Mucosa of rectum (tissue), 2 donors: ENCODE measurements around the gene GALP.
"Not testable (repeated sequence)": the region's sequence is repeated elsewhere in the genome, so short reads cannot be mapped to it uniquely, and the experiment has no call there.

Experiments used
- H3K27ac ChIP-seq, 2 donors: one replicate each; pipeline ENCODE4 v1.7.0; 2013; ENCODE audit warnings: inconsistent platforms in 2 of 2, low read depth in 2 of 2, low read length in 2 of 2
- H3K27me3 ChIP-seq, 2 donors: one replicate each; pipeline ENCODE4 v1.7.0; 2013; ENCODE audit warnings: low read length in 2 of 2; ENCODE audit not compliant: control insufficient read depth in 2 of 2, insufficient read depth in 2 of 2
- H3K36me3 ChIP-seq, 2 donors: one replicate each; pipeline ENCODE4 v1.7.0; 2013; ENCODE audit warnings: low read length in 2 of 2; ENCODE audit not compliant: control insufficient read depth in 2 of 2, insufficient read depth in 2 of 2
- H3K4me1 ChIP-seq, 2 donors: one replicate each; pipeline ENCODE4 v1.7.0; 2013; ENCODE audit warnings: low read length in 2 of 2, mild to moderate bottlenecking in 1 of 2; ENCODE audit not compliant: control insufficient read depth in 2 of 2, insufficient read depth in 2 of 2
- H3K4me3 ChIP-seq, 2 donors: one replicate each; pipeline ENCODE4 v1.7.0; 2013; ENCODE audit warnings: low read length in 2 of 2
- H3K9ac ChIP-seq, 2 donors: one replicate each; pipeline ENCODE4 v1.7.0; 2013; ENCODE audit warnings: low read length in 2 of 2, low read depth in 1 of 2, mild to moderate bottlenecking in 1 of 2
- H3K9me3 ChIP-seq, 2 donors: one replicate each; pipeline ENCODE4 v1.7.0; 2013; ENCODE audit warnings: low read length in 2 of 2; ENCODE audit not compliant: control insufficient read depth in 2 of 2
- donor health status: healthy.
- donor health status: Normal muscosa, but diverticular disease.

The GALP gene

DNA sequence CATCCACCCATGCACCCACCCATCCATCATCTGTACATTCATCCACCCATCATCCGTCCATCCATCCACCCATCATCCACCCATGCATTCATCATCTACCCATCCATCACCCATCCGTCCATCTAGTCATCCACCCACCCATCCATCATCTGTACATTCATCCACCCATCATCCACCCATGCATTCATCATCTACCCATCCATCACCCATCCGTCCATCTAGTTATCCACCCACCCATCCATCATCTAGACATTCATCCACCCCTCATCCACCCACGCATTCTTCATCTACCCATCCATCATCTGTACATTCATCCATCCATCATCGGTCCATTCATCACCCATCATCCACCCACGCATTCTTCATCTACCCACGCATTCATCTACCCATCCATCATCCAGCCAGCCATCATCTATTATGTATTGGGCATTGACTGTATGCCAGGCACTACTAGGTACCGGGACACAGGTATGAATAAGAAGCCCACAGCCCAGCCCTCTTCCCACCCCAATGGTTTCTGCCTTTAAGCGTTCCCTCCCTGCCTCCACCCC is 16.7 kb upstream of the GALP start:
- no peak overlapping the region for H3K27ac ChIP-seq
- peaks cover 4 to 10% of the 10 kb centered on the region in 2 donors for H3K4me1 ChIP-seq
- H3K36me3 ChIP-seq, result peaks cover 14 to 26% of the 10 kb centered on the region in 2 donors
- H3K9ac ChIP-seq, result no peak overlapping the region
- H3K27me3 ChIP-seq, result no peaks in the 10 kb centered on the region
- no peak overlapping the region for H3K4me3 ChIP-seq
- H3K9me3 ChIP-seq, result no peaks in the 10 kb centered on the region

GRCh38 chr19:56159622-56160271 is 16.1 kb upstream of the GALP start:
- Histone ChIP-seq H3K36me3 (peaks cover 14 to 22% of the 10 kb centered on the region in 2 donors), H3K27me3 (no peaks in the 10 kb centered on the region), H3K4me1 (peaks cover 4 to 10% of the 10 kb centered on the region in 2 donors), H3K4me3 (no peak overlapping the region), H3K9ac (no peak overlapping the region), H3K9me3 (no peaks in the 10 kb centered on the region), H3K27ac (no peak overlapping the region)

GRCh38 chr19:56161534-56161933 is 14.3 kb upstream of the GALP start:
- peaks cover 4 to 7% of the 10 kb centered on the region in 2 donors for H3K4me1 ChIP-seq
- no peak overlapping the region for H3K27ac ChIP-seq
- H3K36me3 ChIP-seq, result peaks cover 11 to 13% of the 10 kb centered on the region in 2 donors
- no peaks in the 10 kb centered on the region for H3K9me3 ChIP-seq
- no peak overlapping the region for H3K9ac ChIP-seq
- no peak overlapping the region for H3K4me3 ChIP-seq
- no peaks in the 10 kb centered on the region for H3K27me3 ChIP-seq

- H3K27ac ChIP-seq, result no peak overlapping the region
- no peaks in the 10 kb centered on the region for H3K9me3 ChIP-seq
- peaks cover 11 to 13% of the 10 kb centered on the region in 2 donors for H3K36me3 ChIP-seq
- no peaks in the 10 kb centered on the region for H3K27me3 ChIP-seq
- H3K4me3 ChIP-seq, result no peak overlapping the region
- no peaks in the 10 kb centered on the region for H3K4me1 ChIP-seq
- no peak overlapping the region for H3K9ac ChIP-seq
Measured at GRCh38 chr19:56162258-56162657, 13.6 kb upstream of the GALP start.

DNA sequence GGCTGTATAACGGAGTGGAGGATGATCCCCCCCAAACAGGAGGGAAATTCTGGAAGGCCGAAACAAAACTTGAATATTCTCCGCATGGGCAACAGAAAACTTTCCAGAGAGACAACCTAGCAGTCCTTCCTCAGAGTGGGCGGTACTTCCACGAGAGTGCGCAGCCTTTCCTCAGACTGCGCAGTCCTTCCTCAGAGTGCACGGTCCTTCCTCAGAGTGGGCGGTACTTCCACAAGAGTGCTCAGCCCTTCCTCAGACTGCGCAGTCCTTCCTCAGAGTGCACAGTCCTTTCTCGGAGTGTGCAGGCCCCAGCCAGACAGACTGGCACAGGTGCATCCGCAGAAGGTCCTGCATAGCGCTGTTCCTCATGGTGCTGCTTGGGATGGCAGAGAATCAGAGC is 12.7 kb upstream of the GALP start:
- no peak overlapping the region for H3K27ac ChIP-seq

DNA sequence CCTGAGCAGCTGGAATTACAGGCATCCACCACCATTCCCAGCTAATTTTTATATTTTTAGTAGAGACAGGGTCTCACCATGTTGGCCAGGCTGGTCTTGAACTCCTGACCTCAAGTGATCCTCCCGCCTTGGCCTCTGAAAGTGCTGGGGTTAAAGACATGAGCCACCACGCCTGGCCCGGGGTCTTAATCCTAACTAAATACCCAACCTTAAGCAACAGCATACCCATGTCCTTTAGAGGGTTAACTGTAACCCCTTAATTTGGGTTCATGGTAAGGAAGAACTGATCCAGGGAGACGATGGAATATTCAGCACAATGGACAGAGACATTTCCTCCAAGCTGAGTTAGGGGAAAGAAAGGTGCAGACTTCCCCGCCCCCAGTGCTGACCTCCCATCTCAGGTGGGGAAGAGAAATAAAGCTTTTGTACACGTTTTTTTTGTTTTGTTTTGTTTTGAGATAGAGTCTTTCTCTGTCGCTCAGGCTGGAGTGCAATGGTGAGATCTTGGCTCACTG is 8.7 kb upstream of the GALP start:
- no peak overlapping the region for H3K27ac ChIP-seq
- H3K4me1 ChIP-seq, result no peaks in the 10 kb centered on the region
- H3K9ac ChIP-seq, result no peak overlapping the region
- no peaks in the 10 kb centered on the region for H3K27me3 ChIP-seq
- H3K4me3 ChIP-seq, result no peak overlapping the region
- H3K9me3 ChIP-seq, result no peaks in the 10 kb centered on the region
- no peaks in the 10 kb centered on the region for H3K36me3 ChIP-seq

More for the DNA sequence above, 12.7 kb upstream of the GALP start:
- Histone ChIP-seq H3K9ac (no peak overlapping the region), H3K9me3 (no peaks in the 10 kb centered on the region), H3K27me3 (no peaks in the 10 kb centered on the region), H3K36me3 (peaks cover 11 to 13% of the 10 kb centered on the region in 2 donors), H3K4me1 (no peaks in the 10 kb centered on the region), H3K4me3 (no peak overlapping the region)

GRCh38 chr19:56170261-56170660 is 5.5 kb upstream of the GALP start:
- H3K27ac ChIP-seq, result no peak overlapping the region
- H3K27me3 ChIP-seq, result peaks cover 4 to 9% of the 10 kb centered on the region in 2 donors
- H3K36me3 ChIP-seq, result no peaks in the 10 kb centered on the region
- H3K9ac ChIP-seq, result no peak overlapping the region
- no peaks in the 10 kb centered on the region for H3K4me1 ChIP-seq
- no peaks in the 10 kb centered on the region for H3K9me3 ChIP-seq
- no peak overlapping the region for H3K4me3 ChIP-seq

DNA sequence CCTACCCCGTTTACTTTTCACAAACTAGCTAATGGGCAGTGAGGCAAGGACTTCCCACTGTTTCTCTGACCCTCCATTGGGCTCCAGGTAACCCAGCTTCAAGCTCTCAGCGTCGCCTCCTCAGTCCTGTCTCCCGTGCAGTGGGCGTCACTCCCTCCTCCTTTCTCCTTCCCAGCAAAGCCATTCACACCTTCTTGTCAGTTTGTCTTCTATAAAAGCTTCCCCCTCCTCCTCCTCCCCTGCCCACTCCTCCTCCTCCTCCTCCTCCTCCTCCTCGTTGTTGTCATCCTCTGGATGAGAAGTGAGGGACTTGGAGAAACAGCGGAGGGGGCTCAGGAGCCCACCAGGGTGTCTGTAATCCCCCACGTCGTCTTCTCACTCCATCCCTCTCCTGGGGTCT is 1.7 kb upstream of the GALP start:
- peaks cover 6 to 9% of the 10 kb centered on the region in 2 donors for H3K27me3 ChIP-seq
- no peak overlapping the region for H3K9ac ChIP-seq
- H3K9me3 ChIP-seq, result no peaks in the 10 kb centered on the region
- H3K27ac ChIP-seq, result no peak overlapping the region
- H3K4me1 ChIP-seq, result no peaks in the 10 kb centered on the region
- no peak overlapping the region for H3K4me3 ChIP-seq
- H3K36me3 ChIP-seq, result no peaks in the 10 kb centered on the region

DNA sequence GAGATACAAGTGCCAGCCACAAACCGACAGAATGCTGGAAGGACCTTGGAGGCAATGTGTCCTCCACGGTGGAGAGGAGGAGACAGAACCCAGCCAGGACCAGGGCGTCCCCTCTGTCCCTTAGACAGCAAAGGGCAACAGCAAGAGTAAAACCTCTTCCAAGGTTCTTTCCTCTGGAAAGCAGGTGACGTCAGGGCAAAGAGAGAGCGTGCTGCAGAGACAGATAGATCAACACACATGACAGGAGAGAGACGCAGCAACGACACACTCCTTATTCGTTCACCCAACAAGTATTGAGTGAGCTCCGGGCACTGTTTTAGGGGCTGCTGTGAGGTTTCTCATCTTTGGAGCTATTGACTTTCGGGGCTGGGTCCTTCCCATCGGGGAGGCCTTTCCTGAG is 1.3 kb upstream of the GALP start:
- H3K9me3 ChIP-seq, result no peaks in the 10 kb centered on the region
- peaks cover 6 to 9% of the 10 kb centered on the region in 2 donors for H3K27me3 ChIP-seq
- no peaks in the 10 kb centered on the region for H3K36me3 ChIP-seq
- no peaks in the 10 kb centered on the region for H3K4me1 ChIP-seq
- H3K9ac ChIP-seq, result no peak overlapping the region
- H3K4me3 ChIP-seq, result no peak overlapping the region
- H3K27ac ChIP-seq, result no peak overlapping the region

DNA sequence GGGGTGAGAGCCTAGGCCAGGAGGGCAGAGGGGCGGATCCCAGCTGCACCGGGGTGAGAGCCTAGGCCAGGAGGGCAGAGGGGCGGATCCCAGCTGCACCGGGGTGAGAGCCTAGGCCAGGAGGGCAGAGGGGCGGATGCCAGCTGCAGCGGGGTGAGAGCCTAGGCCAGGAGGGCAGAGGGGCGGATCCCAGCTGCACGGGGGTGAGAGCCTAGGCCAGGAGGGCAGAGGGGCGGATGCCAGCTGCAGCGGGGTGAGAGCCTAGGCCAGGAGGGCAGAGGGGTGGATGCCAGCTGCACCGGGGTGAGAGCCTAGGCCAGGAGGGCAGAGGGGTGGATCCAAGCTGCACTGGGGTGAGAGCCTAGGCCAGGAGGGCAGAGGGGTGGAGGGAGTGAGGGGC is 502 bp downstream of the GALP start:
- H3K4me3 ChIP-seq, H3K27ac ChIP-seq: not testable (repeated sequence)

More for the DNA sequence above, 502 bp downstream of the GALP start:
- H3K4me1 ChIP-seq, H3K36me3 ChIP-seq, H3K9me3 ChIP-seq, H3K9ac ChIP-seq, H3K27me3 ChIP-seq: not testable (repeated sequence)
